Immature natural killer cell (primary cell): ENCODE measurements around the gene DOK7. TPM values are rescaled to one million over a fixed set of nuclear protein-coding genes. Genes with fewer than 3 reads are reported as not detected.
A peak's percentile ranks its signal among the peaks of the same experiment; 100 is the strongest.

Experiments used
- DNase-seq, 3 donors: peaks; one replicate each; pipeline ENCODE4 v3.0.0; 2022; ENCODE audit warnings: mixed read lengths in 1 of 3
- H3K27ac Mint-ChIP-seq, 6 donors: one replicate each; pipeline ENCODE4 v1.8.0; 2020; ENCODE audit warnings: mixed read lengths in 6 of 6, mild to moderate bottlenecking in 5 of 6, inconsistent platforms in 4 of 6, moderate library complexity in 3 of 6
- H3K27me3 Mint-ChIP-seq, 3 donors: one replicate each; pipeline ENCODE4 v1.8.0; 2020 to 2021; ENCODE audit warnings: low read depth in 3 of 3, mild to moderate bottlenecking in 3 of 3, mixed read lengths in 3 of 3, moderate library complexity in 3 of 3, inconsistent platforms in 1 of 3
- H3K36me3 Mint-ChIP-seq, 3 donors: one replicate each; pipeline ENCODE4 v1.8.0; 2020; ENCODE audit warnings: mixed read lengths in 3 of 3, inconsistent platforms in 2 of 3, mild to moderate bottlenecking in 2 of 3
- H3K4me1 Mint-ChIP-seq, 2 donors: one replicate each; pipeline ENCODE4 v1.8.0; 2020; ENCODE audit warnings: inconsistent platforms in 2 of 2, mild to moderate bottlenecking in 2 of 2, mixed read lengths in 2 of 2, moderate library complexity in 1 of 2
- H3K4me3 Mint-ChIP-seq, 5 donors: one replicate each; pipeline ENCODE4 v1.8.0; 2020; ENCODE audit warnings: mild to moderate bottlenecking in 5 of 5, mixed read lengths in 5 of 5, inconsistent platforms in 3 of 5, moderate library complexity in 3 of 5
- H3K9me3 Mint-ChIP-seq, 6 donors: one replicate each; pipeline ENCODE4 v1.8.0; 2020; ENCODE audit warnings: mild to moderate bottlenecking in 6 of 6, mixed read lengths in 6 of 6, inconsistent platforms in 4 of 6, moderate library complexity in 3 of 6
- polyA plus RNA-seq, 3 donors: library from polyadenylated mRNA; unstranded; fragments of 300-500 nt; fragmentation: Illumina TruSeq; gene quantifications; one replicate each; pipeline ENCODE4 v1.2.3, GENCODE V29; 2021

The DOK7 gene
- polyA plus RNA-seq, 3 donors from 2014 or later = 4.2 to 4.8 TPM; not detected in 1

DNA sequence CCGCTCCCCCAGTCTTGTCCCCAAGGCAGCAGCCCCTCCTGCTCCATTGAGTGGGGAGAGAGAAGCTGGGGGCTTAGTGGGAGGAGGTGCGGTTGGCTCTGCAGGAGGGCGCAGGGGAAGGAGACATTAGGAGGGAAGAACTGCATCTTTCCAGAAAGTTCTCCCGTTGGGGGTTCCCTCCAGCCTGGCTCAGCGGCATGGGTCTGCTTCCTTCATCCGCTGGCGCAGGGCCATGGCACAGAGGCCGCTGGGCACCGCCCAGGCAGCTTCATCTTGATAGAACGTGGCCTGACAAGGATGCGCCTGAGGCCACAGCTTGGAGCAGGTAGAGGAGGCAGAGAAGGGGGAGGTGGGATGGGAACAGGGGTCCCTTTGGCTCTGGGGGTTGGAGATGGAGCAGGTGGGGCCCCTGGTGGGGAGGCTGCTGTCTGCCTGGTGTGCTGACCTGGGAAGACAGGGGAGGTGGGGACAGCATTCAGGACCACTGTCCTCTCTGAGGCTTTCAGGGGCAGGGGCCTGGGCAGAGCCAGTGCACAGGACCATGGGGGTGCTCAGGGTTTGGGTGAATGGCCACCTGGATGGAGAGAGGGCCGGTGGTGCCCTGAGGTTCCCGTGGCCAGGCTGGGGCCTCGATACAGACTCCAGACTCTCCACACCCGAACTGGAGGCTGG lies 12.1 kb downstream of the DOK7 start:
- Mint-ChIP-seq H3K9me3 (no peaks in the 10 kb centered on the region), H3K4me1 (no peaks in the 10 kb centered on the region), H3K4me3 (no peak overlapping the region), H3K36me3 (no peaks in the 10 kb centered on the region), H3K27ac (no peak overlapping the region), H3K27me3 (peaks cover 3 to 6% (median 4%) of the 10 kb centered on the region in 3 donors)
- DNase-seq = no peak

DNA sequence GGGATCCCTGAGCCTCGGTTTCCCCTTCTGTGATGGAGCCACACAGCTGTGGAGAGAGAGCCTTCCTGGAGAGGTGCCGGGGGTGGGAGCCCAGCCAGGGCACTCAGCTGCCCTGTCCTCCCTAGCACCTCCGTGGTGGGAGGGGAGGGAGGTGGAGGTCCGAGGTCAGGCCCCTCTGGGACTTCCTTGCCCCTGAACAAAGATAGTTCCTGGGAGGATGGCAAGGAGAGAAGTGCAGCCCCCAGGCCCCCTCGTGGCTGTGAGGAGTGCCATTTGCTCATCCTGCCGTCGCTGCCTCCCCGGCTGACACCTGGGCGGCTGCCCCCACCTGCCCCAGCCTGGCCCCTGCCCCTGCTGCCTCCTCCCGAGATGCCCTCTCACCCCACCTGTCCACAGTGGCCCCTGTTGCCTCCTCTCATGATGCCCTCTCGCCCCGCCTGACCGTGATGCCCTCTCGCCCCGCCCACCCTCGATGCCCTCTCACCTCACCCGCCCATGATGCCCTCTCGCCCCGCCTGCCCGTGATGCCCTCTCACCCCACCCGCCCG lies 12.7 kb downstream of the DOK7 start:
- Mint-ChIP-seq H3K9me3 (no peaks in the 10 kb centered on the region), H3K4me1 (peaks cover 0 to 4% of the 10 kb centered on the region in 2 donors), H3K36me3 (no peaks in the 10 kb centered on the region), H3K4me3 (no peak overlapping the region), H3K27me3 (peaks cover 3 to 6% (median 4%) of the 10 kb centered on the region in 3 donors), H3K27ac (no peak overlapping the region)
- DNase-seq = no peak

DNA sequence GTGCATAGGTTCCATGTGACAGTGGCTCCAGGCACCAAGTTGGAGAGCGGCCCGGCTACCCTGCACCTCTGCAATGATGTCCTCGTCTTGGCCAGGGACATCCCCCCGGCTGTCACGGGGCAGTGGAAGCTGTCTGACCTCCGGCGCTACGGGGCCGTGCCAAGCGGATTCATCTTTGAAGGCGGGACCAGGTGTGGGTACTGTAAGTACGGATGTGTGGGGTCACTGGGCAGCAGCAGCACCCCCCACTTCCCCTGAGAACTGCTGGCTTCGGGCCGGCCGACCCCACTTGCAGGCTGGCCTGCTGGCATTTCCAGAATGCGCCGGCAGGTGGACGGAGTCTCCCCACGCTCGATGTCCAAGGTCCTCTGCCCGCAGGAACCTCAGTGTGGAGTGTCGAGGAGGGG lies 13.2 kb downstream of the DOK7 start:
- Mint-ChIP-seq H3K4me3 (no peak overlapping the region), H3K4me1 (peaks cover 0 to 7% of the 10 kb centered on the region in 2 donors), H3K36me3 (no peaks in the 10 kb centered on the region), H3K27me3 (peaks cover 3 to 9% (median 4%) of the 10 kb centered on the region in 3 donors), H3K9me3 (no peaks in the 10 kb centered on the region), H3K27ac (no peak overlapping the region)
- no peak for DNase-seq

DNA sequence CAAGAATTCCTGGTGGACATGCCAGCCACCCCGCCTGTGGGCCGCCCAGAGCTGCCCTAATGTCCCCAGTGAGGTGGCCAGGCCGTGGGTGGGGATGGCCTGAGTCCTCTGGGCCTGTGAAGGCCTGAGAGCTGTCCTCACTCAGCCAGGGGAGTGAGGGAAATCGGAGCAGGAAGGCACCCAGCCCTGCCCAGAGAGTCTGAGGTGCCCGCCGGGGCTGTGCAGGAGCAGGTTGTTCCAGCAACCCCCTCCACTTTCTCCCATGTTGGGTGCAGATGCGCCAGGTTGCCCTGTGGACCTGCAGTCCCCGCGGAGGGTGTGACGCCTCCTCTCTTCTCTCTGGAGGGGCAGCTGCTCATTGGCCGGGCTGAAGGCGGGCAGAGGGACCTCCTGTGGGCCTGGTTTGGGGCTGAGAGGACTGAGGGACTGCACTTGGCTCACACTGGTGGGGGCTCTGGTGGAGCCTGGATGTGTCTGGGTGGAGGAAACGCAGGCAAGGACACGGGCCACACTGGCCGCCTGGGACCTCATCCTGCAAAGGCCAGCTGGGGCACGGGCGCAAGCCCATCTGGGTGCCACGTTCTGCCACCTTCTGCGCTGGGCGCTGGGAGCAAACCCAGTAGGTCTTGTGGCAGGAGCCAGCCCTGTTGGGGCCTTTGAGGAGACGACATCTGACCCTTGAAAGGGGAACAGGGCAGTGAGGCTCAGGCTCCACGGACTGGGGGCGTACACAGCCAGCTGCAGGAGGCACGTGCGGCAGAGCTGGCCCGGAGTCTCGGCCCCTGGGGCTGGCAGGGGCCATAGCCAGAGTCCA lies 14.0 kb downstream of the DOK7 start:
- no peak overlapping the region for H3K27ac Mint-ChIP-seq
- no peak overlapping the region for H3K4me3 Mint-ChIP-seq
- peaks cover 3 to 9% (median 4%) of the 10 kb centered on the region in 3 donors for H3K27me3 Mint-ChIP-seq
- H3K4me1 Mint-ChIP-seq = peaks cover 0 to 7% of the 10 kb centered on the region in 2 donors
- DNase-seq = no peak
- H3K9me3 Mint-ChIP-seq = no peaks in the 10 kb centered on the region
- H3K36me3 Mint-ChIP-seq = no peaks in the 10 kb centered on the region

DNA sequence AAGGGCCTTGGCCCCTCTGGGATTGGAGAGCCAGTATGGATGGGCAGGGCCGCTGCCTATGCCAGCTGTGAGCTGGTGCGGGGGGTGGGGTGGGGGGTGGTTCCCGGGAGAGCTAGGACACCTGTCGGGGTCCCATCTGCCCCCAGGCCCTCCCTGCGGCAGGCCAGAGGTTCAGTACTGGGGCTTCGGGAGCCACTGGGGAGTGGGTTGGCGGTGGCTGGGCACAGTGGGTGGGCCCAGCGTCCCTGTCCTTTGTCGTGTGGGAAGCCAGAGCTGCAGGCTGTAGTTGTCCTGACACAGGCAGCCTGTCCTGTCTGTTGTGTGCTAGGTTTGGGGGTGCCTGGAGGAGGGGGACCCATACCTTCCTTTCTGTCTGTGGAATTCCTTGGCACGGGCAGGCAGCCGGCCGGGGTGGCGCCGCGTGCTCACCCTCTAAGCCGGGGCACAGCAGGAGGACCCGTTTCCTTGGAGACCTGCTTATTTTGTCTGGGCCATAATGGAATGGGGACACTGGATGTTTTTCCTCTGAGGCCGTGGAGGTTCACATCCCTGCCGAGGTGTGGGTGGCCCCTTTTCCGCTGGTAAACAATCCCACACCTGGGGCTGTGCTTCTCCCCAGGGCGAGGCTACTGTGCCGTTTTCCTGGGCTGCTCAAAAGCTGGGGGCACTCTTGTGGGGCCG lies 14.8 kb downstream of the DOK7 start:
- no peak overlapping the region for H3K4me3 Mint-ChIP-seq
- H3K27me3 Mint-ChIP-seq = peaks cover 3 to 9% (median 4%) of the 10 kb centered on the region in 3 donors
- DNase-seq = no peak
- no peak overlapping the region for H3K27ac Mint-ChIP-seq
- H3K36me3 Mint-ChIP-seq = no peaks in the 10 kb centered on the region
- H3K9me3 Mint-ChIP-seq = no peaks in the 10 kb centered on the region
- peaks cover 0 to 7% of the 10 kb centered on the region in 2 donors for H3K4me1 Mint-ChIP-seq

DNA sequence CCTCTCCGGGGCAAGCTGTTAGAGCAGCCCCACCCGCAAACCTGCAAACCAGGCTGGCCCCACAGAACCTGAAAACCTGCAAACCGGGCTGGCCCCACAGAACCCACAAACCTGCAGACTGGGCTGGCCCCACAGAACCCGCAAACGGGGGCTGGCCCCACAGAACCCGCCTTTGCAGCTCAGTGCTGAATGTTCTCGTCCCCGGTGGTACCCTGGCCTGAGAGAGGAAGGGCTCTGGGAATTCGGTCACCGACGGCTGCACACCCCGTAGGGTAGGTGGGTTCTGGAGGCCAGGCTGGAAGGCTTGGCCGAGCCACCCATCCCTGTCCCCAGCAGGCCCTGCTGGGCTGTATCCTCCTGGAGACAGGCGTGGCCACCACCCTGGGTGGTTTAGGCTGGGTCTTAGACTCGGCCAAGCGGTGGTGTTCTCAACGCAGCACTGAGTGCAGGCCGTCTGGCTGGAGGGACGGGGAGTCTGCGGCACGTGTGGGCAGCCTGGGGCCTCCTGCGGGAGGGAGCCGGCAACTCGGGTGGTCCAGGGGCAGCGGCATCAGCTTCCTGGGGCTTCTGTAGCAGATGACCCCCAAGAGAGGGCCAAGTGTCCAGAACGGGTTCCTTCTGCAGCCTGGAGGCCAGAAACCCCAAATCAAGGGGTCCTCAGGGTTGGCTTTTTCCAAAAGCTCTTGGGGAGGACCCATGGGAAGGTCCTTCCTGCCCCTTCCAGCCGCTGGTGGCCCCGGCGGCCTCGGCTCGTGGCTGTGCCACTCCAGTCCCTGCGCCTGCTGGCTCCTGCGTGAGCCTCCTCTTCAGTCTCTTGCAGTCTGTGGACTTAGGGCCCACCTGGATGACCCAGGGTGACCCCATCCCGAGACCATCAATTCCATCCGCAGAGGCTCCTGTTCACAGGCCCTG lies 15.6 kb downstream of the DOK7 start:
- Mint-ChIP-seq H3K27me3 (peaks cover 3 to 9% (median 4%) of the 10 kb centered on the region in 3 donors), H3K9me3 (no peaks in the 10 kb centered on the region), H3K27ac (no peak overlapping the region), H3K4me3 (no peak overlapping the region), H3K36me3 (no peaks in the 10 kb centered on the region), H3K4me1 (peaks cover 0 to 9% of the 10 kb centered on the region in 2 donors)
- no peak for DNase-seq

DNA sequence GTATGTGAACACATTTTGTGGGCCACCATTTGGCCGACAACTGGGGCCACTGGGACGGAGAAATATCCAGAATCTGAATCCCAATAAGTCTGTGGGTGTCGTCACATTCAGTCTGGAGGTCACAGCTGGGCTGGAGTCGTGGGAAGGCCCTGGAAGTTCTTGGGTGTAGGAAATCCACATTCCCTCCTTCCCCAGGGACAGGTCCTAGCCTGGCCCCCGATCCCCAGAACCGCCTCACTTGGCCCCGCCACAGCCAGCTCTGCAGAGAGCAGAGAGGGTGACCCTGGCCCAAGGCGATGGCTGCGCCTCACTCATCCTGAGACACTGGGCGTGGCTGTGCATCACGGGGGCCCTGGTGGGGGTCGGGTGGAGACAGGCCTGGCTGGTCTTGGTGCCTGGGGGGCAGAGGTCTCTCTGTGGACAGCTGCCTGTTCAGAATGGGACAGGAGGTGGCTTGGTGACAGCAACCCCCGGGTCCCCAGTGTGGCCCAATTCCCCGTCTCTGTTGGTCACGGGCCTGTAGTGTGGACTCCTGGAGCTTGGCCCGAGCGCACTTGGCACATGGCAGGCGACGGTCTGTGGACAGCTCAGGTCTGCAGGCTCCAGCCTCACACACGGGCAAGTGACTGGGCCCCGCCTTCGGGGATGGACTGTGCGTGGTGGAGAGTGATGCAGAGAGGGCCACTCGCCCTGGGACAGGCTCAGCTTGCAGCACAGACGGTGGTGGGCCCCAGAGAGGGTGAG lies 16.4 kb downstream of the DOK7 start:
- H3K27me3 Mint-ChIP-seq = peaks cover 3 to 9% (median 4%) of the 10 kb centered on the region in 3 donors
- DNase-seq = no peak
- no peaks in the 10 kb centered on the region for H3K9me3 Mint-ChIP-seq
- H3K4me3 Mint-ChIP-seq = no peak overlapping the region
- peaks cover 0 to 13% of the 10 kb centered on the region in 2 donors for H3K4me1 Mint-ChIP-seq
- no peak overlapping the region for H3K27ac Mint-ChIP-seq
- H3K36me3 Mint-ChIP-seq = no peaks in the 10 kb centered on the region

DNA sequence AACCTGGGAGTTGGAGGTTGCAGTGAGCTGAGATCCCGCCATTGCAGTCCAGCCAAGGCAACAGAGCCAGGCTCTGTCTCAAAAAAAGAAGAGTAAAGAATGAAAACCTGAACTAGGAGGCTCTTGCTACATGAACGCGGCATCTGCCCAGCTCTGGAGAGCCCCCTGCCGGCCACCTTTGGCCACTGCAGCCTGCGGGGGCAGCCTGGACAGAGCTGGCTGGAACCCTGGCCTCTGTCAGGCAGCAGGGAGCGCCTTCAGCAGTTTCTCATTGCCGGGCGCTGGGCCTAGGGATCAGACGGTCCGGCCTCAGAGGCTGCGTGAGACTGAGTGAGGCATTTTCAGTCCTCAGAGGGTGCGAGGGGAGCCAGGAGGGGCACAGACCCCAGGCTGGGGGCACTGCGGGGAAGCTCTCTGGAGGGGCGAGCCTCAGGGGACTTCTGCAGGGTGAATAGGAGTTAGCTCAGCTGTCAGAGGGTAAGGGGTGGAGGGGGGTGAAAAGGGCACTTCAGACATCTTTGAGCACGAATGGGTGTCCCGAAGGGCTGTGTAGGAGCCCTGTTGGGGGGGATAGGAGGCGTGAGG lies 17.5 kb downstream of the DOK7 start:
- peaks cover 4 to 6% (median 5%) of the 10 kb centered on the region in 3 donors for H3K27me3 Mint-ChIP-seq
- peak; percentile 70 to 73 (median 72) for DNase-seq
- H3K36me3 Mint-ChIP-seq = no peaks in the 10 kb centered on the region
- H3K4me1 Mint-ChIP-seq = peaks cover 0 to 18% of the 10 kb centered on the region in 2 donors
- H3K9me3 Mint-ChIP-seq = no peaks in the 10 kb centered on the region
- H3K27ac Mint-ChIP-seq = no peak overlapping the region
- H3K4me3 Mint-ChIP-seq = no peak overlapping the region

DNA sequence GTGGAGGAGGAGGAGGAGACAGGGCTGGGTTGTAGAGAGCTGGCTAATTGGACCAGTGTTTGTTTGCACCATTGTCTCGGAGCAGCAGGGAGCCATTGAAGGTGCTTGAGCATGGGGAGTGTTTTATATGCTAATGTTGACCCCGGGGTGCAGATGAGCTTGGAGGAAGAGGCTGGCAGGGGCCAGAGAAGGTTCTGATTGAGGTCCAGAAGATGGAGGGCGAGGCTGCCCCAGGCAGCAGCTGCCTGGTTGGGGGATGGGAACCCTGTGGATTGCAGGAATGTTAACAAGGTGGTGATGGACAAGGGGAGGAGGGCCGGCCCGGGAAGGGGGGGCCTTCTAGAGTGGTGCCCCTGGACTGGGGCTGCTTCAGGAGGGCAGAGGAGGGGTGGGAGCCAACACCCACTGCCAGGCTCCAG lies 18.0 kb downstream of the DOK7 start:
- peaks cover 4 to 6% (median 5%) of the 10 kb centered on the region in 3 donors for H3K27me3 Mint-ChIP-seq
- no peaks in the 10 kb centered on the region for H3K9me3 Mint-ChIP-seq
- no peaks in the 10 kb centered on the region for H3K36me3 Mint-ChIP-seq
- no peak for DNase-seq
- H3K4me1 Mint-ChIP-seq = peaks cover 0 to 20% of the 10 kb centered on the region in 2 donors
- H3K4me3 Mint-ChIP-seq = no peak overlapping the region
- no peak overlapping the region for H3K27ac Mint-ChIP-seq

DNA sequence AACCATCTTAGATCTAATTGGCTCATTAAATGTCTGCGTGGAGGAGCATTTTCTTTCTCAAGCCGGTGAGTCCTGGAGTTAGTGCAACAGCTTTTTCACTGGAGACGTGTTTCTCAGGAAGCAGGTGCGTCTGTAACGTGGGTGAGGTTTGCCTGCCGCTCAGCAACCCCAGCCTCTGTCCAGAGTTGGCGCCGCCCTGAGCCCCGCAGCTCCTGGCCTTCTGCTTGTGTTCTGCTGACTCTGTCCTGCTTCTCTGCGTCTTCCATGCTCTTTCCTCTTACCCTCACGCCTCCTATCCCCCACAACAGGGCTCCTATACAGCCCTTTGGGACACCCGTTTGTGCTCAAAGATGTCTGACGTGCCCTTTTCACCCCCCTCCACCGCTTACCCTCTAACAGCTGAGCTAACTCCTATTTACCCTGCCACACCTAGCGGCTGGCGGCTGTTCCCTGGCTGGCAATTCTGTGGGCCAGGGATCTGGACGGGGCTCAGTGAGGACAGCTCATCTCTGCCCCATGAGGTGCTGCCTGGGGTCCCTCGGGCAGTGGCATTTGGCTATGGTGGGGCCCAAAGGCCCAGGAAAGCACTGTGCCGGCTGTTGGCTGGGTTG lies 18.8 kb downstream of the DOK7 start:
- no peak for DNase-seq
- H3K9me3 Mint-ChIP-seq = no peaks in the 10 kb centered on the region
- H3K36me3 Mint-ChIP-seq = no peaks in the 10 kb centered on the region
- peaks cover under 1 to 5% (median 4%) of the 10 kb centered on the region in 3 donors for H3K27me3 Mint-ChIP-seq
- H3K27ac Mint-ChIP-seq = no peak overlapping the region
- no peak overlapping the region for H3K4me3 Mint-ChIP-seq
- H3K4me1 Mint-ChIP-seq = peaks cover 6 to 25% of the 10 kb centered on the region in 2 donors

DNA sequence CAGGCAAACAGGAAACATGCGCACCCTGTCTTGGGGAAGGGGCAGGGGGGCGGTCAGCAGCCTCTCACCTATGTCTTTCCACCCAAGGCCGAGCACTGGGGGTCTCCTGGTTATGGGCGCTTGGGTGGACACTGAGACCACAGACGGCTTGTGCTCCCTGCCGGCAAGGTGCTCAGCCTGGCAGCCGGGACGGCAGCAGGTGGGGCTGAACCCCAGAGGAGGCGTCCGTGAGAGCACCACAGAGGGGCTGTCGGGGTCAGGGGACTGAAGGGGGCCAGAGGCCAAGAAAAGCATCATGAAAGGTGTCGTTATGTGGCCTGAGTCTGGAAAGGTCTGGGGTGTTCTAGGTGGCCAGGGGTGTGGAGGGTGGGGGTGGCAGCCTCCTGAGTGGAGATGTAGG lies 19.6 kb downstream of the DOK7 start:
- Mint-ChIP-seq H3K9me3 (no peaks in the 10 kb centered on the region), H3K27ac (no peak overlapping the region), H3K36me3 (no peaks in the 10 kb centered on the region), H3K4me1 (peaks cover 6 to 31% of the 10 kb centered on the region in 2 donors), H3K4me3 (no peak overlapping the region), H3K27me3 (peaks cover 0 to 3% (median 3%) of the 10 kb centered on the region in 3 donors)
- no peak for DNase-seq

DNA sequence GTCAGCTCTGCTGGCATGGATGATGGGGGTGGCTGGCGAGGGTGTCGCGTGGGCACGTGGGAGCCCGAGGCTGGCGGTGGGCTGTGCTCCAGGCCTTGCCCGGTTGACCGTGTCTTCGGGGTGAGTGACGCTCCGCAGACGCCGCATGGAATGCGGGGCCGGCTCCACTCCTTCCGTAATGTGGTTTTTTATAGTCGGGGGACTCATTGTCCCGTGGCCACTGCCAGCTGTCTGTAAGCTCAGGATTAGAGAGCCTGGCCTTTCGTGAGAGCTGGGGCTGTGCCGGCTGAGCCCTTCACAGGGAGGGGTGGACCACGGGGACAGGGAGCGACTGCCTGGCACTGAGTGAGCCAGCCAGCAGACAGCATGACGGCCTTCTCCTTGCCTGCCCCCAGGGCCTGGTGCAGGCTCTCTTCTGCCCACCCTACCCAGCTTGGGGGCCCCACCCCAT lies 20.4 kb downstream of the DOK7 start:
- no peaks in the 10 kb centered on the region for H3K36me3 Mint-ChIP-seq
- H3K4me1 Mint-ChIP-seq = peaks cover 10 to 36% of the 10 kb centered on the region in 2 donors
- H3K27me3 Mint-ChIP-seq = peaks cover 0 to 3% (median 3%) of the 10 kb centered on the region in 3 donors
- peak overlapping the region in 1 of 5 donors; percentile 33 for H3K4me3 Mint-ChIP-seq
- no peak overlapping the region for H3K27ac Mint-ChIP-seq
- H3K9me3 Mint-ChIP-seq = no peaks in the 10 kb centered on the region
- no peak for DNase-seq
